ENCODE results near the gene OLIG1.

The OLIG1 gene

GRCh38 chr21:33058527-33058926 lies 11.4 kb upstream of the OLIG1 start:
- no peak overlapping the region for H3K9ac ChIP-seq (ENCODE audit: low read length)
- H3K4me3 ChIP-seq (ENCODE audit: low read length), result no peak overlapping the region
- H3K4me1 ChIP-seq (ENCODE audit: control insufficient read depth, insufficient read depth, low read length), result no peaks in the 10 kb centered on the region
- no peaks in the 10 kb centered on the region for H3K27me3 ChIP-seq (ENCODE audit: control insufficient read depth, insufficient read depth, low read length)
- H3K36me3 ChIP-seq (ENCODE audit: control insufficient read depth, insufficient read depth, low read length), result no peaks in the 10 kb centered on the region
- no peak overlapping the region for H3K27ac ChIP-seq (ENCODE audit: low read depth, low read length)

- Histone ChIP-seq H3K4me3 (ENCODE audit: low read length) (no peak overlapping the region), H3K9ac (ENCODE audit: low read length) (no peak overlapping the region), H3K36me3 (ENCODE audit: control insufficient read depth, insufficient read depth, low read length) (no peaks in the 10 kb centered on the region), H3K27ac (ENCODE audit: low read depth, low read length) (no peak overlapping the region), H3K27me3 (ENCODE audit: control insufficient read depth, insufficient read depth, low read length) (no peaks in the 10 kb centered on the region), H3K4me1 (ENCODE audit: control insufficient read depth, insufficient read depth, low read length) (no peaks in the 10 kb centered on the region)
Measured at GRCh38 chr21:33058957-33059356, 11.0 kb upstream of the OLIG1 start.

GRCh38 chr21:33059380-33059841 lies 10.5 kb upstream of the OLIG1 start:
- Histone ChIP-seq H3K4me3 (ENCODE audit: low read length) (no peak overlapping the region), H3K27me3 (ENCODE audit: control insufficient read depth, insufficient read depth, low read length) (no peaks in the 10 kb centered on the region), H3K9ac (ENCODE audit: low read length) (no peak overlapping the region), H3K27ac (ENCODE audit: low read depth, low read length) (no peak overlapping the region), H3K36me3 (ENCODE audit: control insufficient read depth, insufficient read depth, low read length) (no peaks in the 10 kb centered on the region), H3K4me1 (ENCODE audit: control insufficient read depth, insufficient read depth, low read length) (no peaks in the 10 kb centered on the region)

GRCh38 chr21:33061233-33061632 lies 8.7 kb upstream of the OLIG1 start:
- no peak overlapping the region for H3K9ac ChIP-seq (ENCODE audit: low read length)
- no peaks in the 10 kb centered on the region for H3K36me3 ChIP-seq (ENCODE audit: control insufficient read depth, insufficient read depth, low read length)
- H3K4me3 ChIP-seq (ENCODE audit: low read length), result no peak overlapping the region
- H3K27me3 ChIP-seq (ENCODE audit: control insufficient read depth, insufficient read depth, low read length), result no peaks in the 10 kb centered on the region
- no peak overlapping the region for H3K27ac ChIP-seq (ENCODE audit: low read depth, low read length)
- H3K4me1 ChIP-seq (ENCODE audit: control insufficient read depth, insufficient read depth, low read length), result no peaks in the 10 kb centered on the region

- peaks cover under 1% of the 10 kb centered on the region for H3K27me3 ChIP-seq (ENCODE audit: control insufficient read depth, insufficient read depth, low read length)
- no peak overlapping the region for H3K4me3 ChIP-seq (ENCODE audit: low read length)
- H3K36me3 ChIP-seq (ENCODE audit: control insufficient read depth, insufficient read depth, low read length), result no peaks in the 10 kb centered on the region
- no peak overlapping the region for H3K9ac ChIP-seq (ENCODE audit: low read length)
- H3K4me1 ChIP-seq (ENCODE audit: control insufficient read depth, insufficient read depth, low read length), result no peaks in the 10 kb centered on the region
- no peak overlapping the region for H3K27ac ChIP-seq (ENCODE audit: low read depth, low read length)
Measured at GRCh38 chr21:33063375-33063883, 6.5 kb upstream of the OLIG1 start.

DNA sequence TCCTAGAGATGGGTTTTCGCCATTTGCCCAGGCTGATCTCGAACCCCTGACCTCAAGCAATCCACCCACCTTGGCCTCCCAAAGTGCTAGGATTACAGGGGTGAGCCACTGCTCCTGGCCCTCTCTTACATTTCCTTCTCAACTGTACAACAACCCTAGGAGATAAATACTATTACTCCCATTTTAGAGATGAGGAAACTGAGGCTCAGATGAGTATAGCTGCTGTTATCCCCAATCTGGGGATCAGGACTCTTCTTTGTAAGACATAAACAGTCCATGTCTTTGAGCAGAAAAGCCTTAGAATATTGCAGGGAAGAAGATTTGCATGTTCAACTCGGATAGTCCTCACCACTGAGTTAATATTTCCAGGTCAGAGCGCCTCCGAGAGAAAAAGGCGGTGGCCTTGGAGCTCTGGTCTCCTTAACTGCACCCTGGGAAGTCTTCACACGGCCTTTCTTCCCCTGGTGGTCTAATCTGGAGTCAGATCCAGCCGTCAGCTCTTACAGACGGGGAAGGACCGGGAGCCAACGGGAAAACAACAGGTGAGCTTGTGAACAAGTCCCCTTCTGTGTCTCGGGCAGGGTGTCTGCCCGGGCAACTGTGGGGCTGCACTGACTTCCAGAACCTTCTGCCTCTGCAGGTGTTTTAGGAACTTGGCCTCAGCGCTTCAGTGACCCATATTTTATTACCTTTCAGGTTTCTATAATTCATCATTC lies 5.9 kb upstream of the OLIG1 start:
- Histone ChIP-seq H3K4me3 (ENCODE audit: low read length) (no peak overlapping the region), H3K36me3 (ENCODE audit: control insufficient read depth, insufficient read depth, low read length) (no peaks in the 10 kb centered on the region), H3K27me3 (ENCODE audit: control insufficient read depth, insufficient read depth, low read length) (peaks cover 2% of the 10 kb centered on the region), H3K27ac (ENCODE audit: low read depth, low read length) (no peak overlapping the region), H3K9ac (ENCODE audit: low read length) (no peak overlapping the region), H3K4me1 (ENCODE audit: control insufficient read depth, insufficient read depth, low read length) (no peaks in the 10 kb centered on the region)

GRCh38 chr21:33064623-33065390 lies 5.1 kb upstream of the OLIG1 start:
- Histone ChIP-seq H3K36me3 (ENCODE audit: control insufficient read depth, insufficient read depth, low read length) (no peaks in the 10 kb centered on the region), H3K27me3 (ENCODE audit: control insufficient read depth, insufficient read depth, low read length) (peaks cover 2% of the 10 kb centered on the region), H3K27ac (ENCODE audit: low read depth, low read length) (no peak overlapping the region), H3K9ac (ENCODE audit: low read length) (no peak overlapping the region), H3K4me3 (ENCODE audit: low read length) (no peak overlapping the region), H3K4me1 (ENCODE audit: control insufficient read depth, insufficient read depth, low read length) (no peaks in the 10 kb centered on the region)

DNA sequence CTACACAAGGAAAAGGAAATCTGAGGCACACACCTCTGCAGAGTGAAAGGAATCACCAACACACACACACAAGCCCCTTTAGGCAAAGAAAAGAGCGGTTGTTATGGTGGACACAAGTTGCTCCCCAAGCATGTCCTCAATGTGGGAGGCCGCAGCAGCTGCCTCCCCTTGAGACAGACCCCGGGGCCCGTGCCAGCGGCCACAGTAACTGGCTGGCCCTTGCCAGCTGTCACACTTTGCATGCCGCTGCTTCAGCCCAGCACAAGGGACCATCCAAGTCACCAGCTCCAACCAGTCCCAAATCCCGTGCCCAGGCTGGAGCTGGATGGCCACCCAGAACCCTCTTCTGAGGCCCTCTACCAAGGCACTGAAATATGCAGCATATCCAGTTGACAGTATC lies 2.9 kb upstream of the OLIG1 start:
- peaks cover 9% of the 10 kb centered on the region for H3K27me3 ChIP-seq (ENCODE audit: control insufficient read depth, insufficient read depth, low read length)
- H3K4me1 ChIP-seq (ENCODE audit: control insufficient read depth, insufficient read depth, low read length), result no peaks in the 10 kb centered on the region
- no peak overlapping the region for H3K27ac ChIP-seq (ENCODE audit: low read depth, low read length)

DNA sequence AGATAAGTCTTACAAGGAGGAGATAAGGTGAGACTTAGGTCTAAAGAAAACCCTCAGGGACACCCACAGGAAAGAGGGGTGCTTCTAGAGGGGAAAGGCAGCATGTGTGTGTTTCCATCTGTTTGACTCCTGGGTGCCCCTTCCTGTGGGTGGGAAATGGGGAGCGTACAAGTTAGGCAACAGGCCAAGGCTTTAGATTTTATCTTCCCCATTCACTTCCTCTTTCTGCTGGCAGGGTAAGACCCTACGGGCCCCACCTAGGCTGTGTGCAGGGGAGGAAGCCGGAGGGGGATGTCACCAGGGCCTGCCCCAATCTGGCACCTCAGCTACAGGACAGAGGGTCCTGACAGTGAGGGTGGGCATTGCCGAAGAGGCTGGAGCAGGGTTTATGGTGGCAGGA lies 2.5 kb upstream of the OLIG1 start:
- H3K36me3 ChIP-seq (ENCODE audit: control insufficient read depth, insufficient read depth, low read length), result no peaks in the 10 kb centered on the region
- no peak overlapping the region for H3K9ac ChIP-seq (ENCODE audit: low read length)
- H3K27me3 ChIP-seq (ENCODE audit: control insufficient read depth, insufficient read depth, low read length), result peaks cover 9% of the 10 kb centered on the region
- H3K27ac ChIP-seq (ENCODE audit: low read depth, low read length), result no peak overlapping the region
- no peak overlapping the region for H3K4me3 ChIP-seq (ENCODE audit: low read length)
- H3K4me1 ChIP-seq (ENCODE audit: control insufficient read depth, insufficient read depth, low read length), result no peaks in the 10 kb centered on the region

More for the DNA sequence above, 2.9 kb upstream of the OLIG1 start:
- H3K36me3 ChIP-seq (ENCODE audit: control insufficient read depth, insufficient read depth, low read length), result no peaks in the 10 kb centered on the region
- no peak overlapping the region for H3K9ac ChIP-seq (ENCODE audit: low read length)
- H3K4me3 ChIP-seq (ENCODE audit: low read length), result no peak overlapping the region

GRCh38 chr21:33069243-33069642 lies 698 bp upstream of the OLIG1 start:
- Histone ChIP-seq H3K27me3 (ENCODE audit: control insufficient read depth, insufficient read depth, low read length) (peaks cover 11% of the 10 kb centered on the region), H3K4me1 (ENCODE audit: control insufficient read depth, insufficient read depth, low read length) (no peaks in the 10 kb centered on the region), H3K9ac (ENCODE audit: low read length) (no peak overlapping the region), H3K27ac (ENCODE audit: low read depth, low read length) (no peak overlapping the region), H3K36me3 (ENCODE audit: control insufficient read depth, insufficient read depth, low read length) (no peaks in the 10 kb centered on the region), H3K4me3 (ENCODE audit: low read length) (no peak overlapping the region)

- H3K36me3 ChIP-seq (ENCODE audit: control insufficient read depth, insufficient read depth, low read length), result no peaks in the 10 kb centered on the region
- no peak overlapping the region for H3K9ac ChIP-seq (ENCODE audit: low read length)
- no peak overlapping the region for H3K27ac ChIP-seq (ENCODE audit: low read depth, low read length)
- no peaks in the 10 kb centered on the region for H3K4me1 ChIP-seq (ENCODE audit: control insufficient read depth, insufficient read depth, low read length)
- peaks cover 11% of the 10 kb centered on the region for H3K27me3 ChIP-seq (ENCODE audit: control insufficient read depth, insufficient read depth, low read length)
- H3K4me3 ChIP-seq (ENCODE audit: low read length), result no peak overlapping the region
Measured at GRCh38 chr21:33069645-33069993, 322 bp upstream of the OLIG1 start.

DNA sequence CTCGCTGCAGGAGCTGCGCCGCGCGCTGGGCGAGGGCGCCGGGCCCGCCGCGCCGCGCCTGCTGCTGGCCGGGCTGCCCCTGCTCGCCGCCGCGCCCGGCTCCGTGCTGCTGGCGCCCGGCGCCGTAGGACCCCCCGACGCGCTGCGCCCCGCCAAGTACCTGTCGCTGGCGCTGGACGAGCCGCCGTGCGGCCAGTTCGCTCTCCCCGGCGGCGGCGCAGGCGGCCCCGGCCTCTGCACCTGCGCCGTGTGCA lies 730 bp downstream of the OLIG1 start:
- Histone ChIP-seq H3K4me1 (ENCODE audit: control insufficient read depth, insufficient read depth, low read length) (no peaks in the 10 kb centered on the region), H3K27ac (ENCODE audit: low read depth, low read length) (no peak overlapping the region), H3K36me3 (ENCODE audit: control insufficient read depth, insufficient read depth, low read length) (no peaks in the 10 kb centered on the region), H3K4me3 (ENCODE audit: low read length) (no peak overlapping the region), H3K27me3 (ENCODE audit: control insufficient read depth, insufficient read depth, low read length) (peaks cover 11% of the 10 kb centered on the region), H3K9ac (ENCODE audit: low read length) (no peak overlapping the region)

All from rectal smooth muscle tissue (tissue), 1 donor.